OCI-LY7 (cell line): ENCODE data around the gene FYB2. TPM values are rescaled to one million over a fixed set of nuclear protein-coding genes. Genes with fewer than 3 reads are reported as not detected.

Experiments
- BruUV-seq: library from RNA; stranded (reverse); fragments of 400-500 nt; replicated peaks from 2 replicates; lab custom pipeline; 2021; lab: Mats Ljungman, UMichigan
- CTCF ChIA-PET: fragments of 300-600 bp; sonication (Branson Sonifier 250); formaldehyde crosslinking; loops from one replicate; lab custom pipeline; 2022; ENCODE audit warnings: antibody characterized with exemption; ENCODE audit not compliant: unreplicated experiment; lab: Charles Lee
- POLR2A ChIA-PET: fragments of 300-600 bp; sonication (Branson Sonifier 250); formaldehyde crosslinking; loops from one replicate; lab custom pipeline; 2022; ENCODE audit warnings: antibody characterized with exemption; lab: Charles Lee
- DNase-seq: peaks from one replicate; pipeline ENCODE4 v3.0.0-alpha.2; 2015; ENCODE audit warnings: low spot score
- H2AFZ ChIP-seq: fragments of 200-600 bp; sonication (generic), shearing (Covaris generic); 2 replicates; pipeline ENCODE4 v1.6.1; 2014; ENCODE audit warnings: mild to moderate bottlenecking, antibody characterized with exemption, low read length, moderate library complexity
- H3K27ac ChIP-seq: fragments of 200-600 bp; sonication (generic); 2 replicates; pipeline ENCODE4 v1.5.1; 2014; ENCODE audit warnings: mixed run types, low read depth, mild to moderate bottlenecking, moderate library complexity, low read length, inconsistent platforms; ENCODE audit not compliant: poor library complexity, severe bottlenecking
- H3K36me3 ChIP-seq: fragments of 200-600 bp; sonication (generic); 2 replicates; pipeline ENCODE4 v1.6.1; 2014; ENCODE audit warnings: mild to moderate bottlenecking, antibody characterized with exemption, low read length, moderate library complexity, mixed read lengths; ENCODE audit not compliant: insufficient read depth
- H3K4me1 ChIP-seq: fragments of 200-600 bp; sonication (generic); 2 replicates; pipeline ENCODE4 v1.5.1; 2014; ENCODE audit warnings: mild to moderate bottlenecking, low read length; ENCODE audit not compliant: insufficient read depth, poor library complexity, severe bottlenecking
- H3K4me2 ChIP-seq: fragments of 200-600 bp; sonication (generic); 2 replicates; pipeline ENCODE4 v1.6.1; 2014; ENCODE audit warnings: mild to moderate bottlenecking, low read length
- H3K4me3 ChIP-seq: fragments of 200-600 bp; sonication (generic); 2 replicates; pipeline ENCODE4 v1.5.1; 2014; ENCODE audit warnings: mild to moderate bottlenecking, low read depth, low read length; ENCODE audit not compliant: poor library complexity, severe bottlenecking
- H3K79me2 ChIP-seq: fragments of 200-600 bp; sonication (generic); 2 replicates; pipeline ENCODE4 v1.6.1; 2016; ENCODE audit warnings: low read depth, mild to moderate bottlenecking, low read length, moderate library complexity, mixed read lengths; ENCODE audit not compliant: insufficient read depth
- H3K9me2 ChIP-seq: fragments of 200-600 bp; sonication (generic); 2 replicates; pipeline ENCODE4 v1.6.1; 2016; ENCODE audit warnings: mild to moderate bottlenecking, low read length, mixed read lengths; ENCODE audit not compliant: insufficient read depth
- H3K9me3 ChIP-seq: fragments of 200-600 bp; sonication (generic); 2 replicates; pipeline ENCODE4 v1.6.1; 2014; ENCODE audit warnings: mild to moderate bottlenecking, mixed run types, low read length, mixed read lengths
- H4K20me1 ChIP-seq: fragments of 200-600 bp; sonication (generic); 2 replicates; pipeline ENCODE4 v1.6.1; 2014; ENCODE audit warnings: mild to moderate bottlenecking, antibody characterized with exemption, low read length, moderate library complexity, mixed read lengths; ENCODE audit not compliant: insufficient read depth
- CTCF ChIP-seq: fragments of 200-600 bp; sonication (generic); conservative IDR thresholded peaks from 2 replicates; pipeline ENCODE4 v1.5.1; 2014; ENCODE audit warnings: mild to moderate bottlenecking, antibody characterized with exemption, low read length, moderate library complexity, mixed read lengths
- EZH2phosphoT487 ChIP-seq: fragments of 200-600 bp; sonication (generic); IDR thresholded peaks from 2 replicates; pipeline ENCODE4 v1.6.1; 2018; ENCODE audit warnings: low read depth, borderline replicate concordance, mild to moderate bottlenecking, mixed run types, antibody characterized with exemption, low read length, moderate library complexity, mixed read lengths
- intact Hi-C: fragments of 100-400 bp; cut with micrococcal nuclease; formaldehyde crosslinking; loops from one replicate; pipeline ENCODE4 v1.10.0; 2022; ENCODE audit not compliant: unreplicated experiment
- total RNA-seq, 2 experiments: library from RNA; depleted of rRNA in 1 of 2; stranded (reverse); fragments of >200 nt in 1 of 2; shearing (Covaris generic) in 1 of 2; gene quantifications; 2 replicates each; pipeline ENCODE4 v1.2.3, GENCODE V29; 2014 to 2022

Gene FYB2
- total RNA-seq, 2 experiments from 2014 or later = not detected

GRCh38 chr1:56696663-56697062, 122.5 kb downstream of the FYB2 start:
- ChIA-PET POLR2A (interaction anchor here (0.6 kb wide), 1 partner anchor 1344 kb away, joined by 3 read pairs; no protein-coding TSS in a partner anchor), CTCF (no interaction called here)
- intact Hi-C loops = no loop called here
- H3K4me3 ChIP-seq = no peak overlapping the region
- no peak overlapping the region for H3K27ac ChIP-seq
- H3K4me2 ChIP-seq = no peak overlapping the region
- no TSS peak for BruUV-seq
- H4K20me1 ChIP-seq = no peaks in the 10 kb centered on the region
- H2AFZ ChIP-seq = no peak overlapping the region
- no peaks in the 10 kb centered on the region for H3K36me3 ChIP-seq
- H3K9me2 ChIP-seq = no peaks in the 10 kb centered on the region
- no peaks in the 10 kb centered on the region for H3K4me1 ChIP-seq
- H3K79me2 ChIP-seq = no peaks in the 10 kb centered on the region
- no peaks in the 10 kb centered on the region for H3K9me3 ChIP-seq
- no peak for TF ChIP-seq EZH2phosphoT487
- no peak for TF ChIP-seq CTCF
- no peak for DNase-seq

GRCh38 chr1:56688522-56689026, 130.6 kb downstream of the FYB2 start:
- no peaks in the 10 kb centered on the region for H3K9me2 ChIP-seq
- no peaks in the 10 kb centered on the region for H3K9me3 ChIP-seq
- no TSS peak for BruUV-seq
- DNase-seq = no peak
- no peaks in the 10 kb centered on the region for H4K20me1 ChIP-seq
- H3K79me2 ChIP-seq = no peaks in the 10 kb centered on the region
- no peak overlapping the region for H3K4me3 ChIP-seq
- no peak overlapping the region for H3K4me2 ChIP-seq
- no peak overlapping the region for H3K27ac ChIP-seq
- no peaks in the 10 kb centered on the region for H3K36me3 ChIP-seq
- CTCF ChIA-PET = interaction anchor here (0.6 kb wide), 1 partner anchor 394 kb away, joined by 3 read pairs; no protein-coding TSS in a partner anchor
- H3K4me1 ChIP-seq = no peaks in the 10 kb centered on the region
- no peak overlapping the region for H2AFZ ChIP-seq
- no peak for TF ChIP-seq EZH2phosphoT487
- no peak for TF ChIP-seq CTCF
- intact Hi-C loops = no loop called here
- POLR2A ChIA-PET = interaction anchor here (0.5 to 0.6 kb wide), 3 partner anchors 63 to 355 kb away, joined by 3 read pairs; no protein-coding TSS in a partner anchor

DNA sequence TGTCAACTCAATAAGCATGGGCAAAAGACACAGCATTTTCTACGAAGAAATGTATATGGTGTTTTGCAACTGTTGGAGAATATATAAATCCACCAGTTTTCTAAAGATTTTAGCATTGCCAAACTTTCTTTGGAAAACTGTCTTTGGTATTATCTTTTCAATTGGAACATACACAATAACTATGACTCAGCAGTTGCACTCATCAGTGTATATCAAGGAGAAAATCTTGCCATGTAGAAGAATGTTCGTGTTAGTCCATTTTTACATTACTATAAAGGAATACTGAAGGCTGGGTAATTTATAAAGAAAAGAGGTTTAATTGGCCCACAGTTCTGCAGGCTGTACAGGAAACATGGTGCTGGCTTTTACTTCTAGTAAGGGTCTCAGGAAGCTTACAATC, 133.0 kb downstream of the FYB2 start:
- Histone ChIP-seq H3K27ac (no peak overlapping the region), H3K4me1 (no peaks in the 10 kb centered on the region), H3K9me3 (no peaks in the 10 kb centered on the region), H4K20me1 (no peaks in the 10 kb centered on the region), H3K9me2 (no peaks in the 10 kb centered on the region), H3K4me2 (no peak overlapping the region), H3K79me2 (no peaks in the 10 kb centered on the region), H3K4me3 (no peak overlapping the region), H3K36me3 (no peaks in the 10 kb centered on the region), H2AFZ (no peak overlapping the region)
- no TSS peak for BruUV-seq
- ChIA-PET POLR2A (no interaction called here), CTCF (no interaction called here)
- no peak for DNase-seq
- intact Hi-C loops = no loop called here
- no peak for TF ChIP-seq CTCF
- no peak for TF ChIP-seq EZH2phosphoT487
